Measurements from ENCODE around the gene BPIFA1.

Gene BPIFA1

GRCh38 chr20:33276303-33277113 is 40.7 kb downstream of the BPIFA1 start:
- H3K4me3 ChIP-seq (ENCODE audit: low read depth, low read length) = no peak overlapping the region
- no peak for DNase-seq (ENCODE audit: low read depth)

- no peak for DNase-seq (ENCODE audit: low read depth)
- H3K4me3 ChIP-seq (ENCODE audit: low read depth, low read length) = no peak overlapping the region
Observed at GRCh38 chr20:33277471-33278441, 42.0 kb downstream of the BPIFA1 start.

- H3K4me3 ChIP-seq (ENCODE audit: low read depth, low read length) = no peak overlapping the region
- DNase-seq (ENCODE audit: low read depth) = no peak
Observed at GRCh38 chr20:33278700-33279099, 42.9 kb downstream of the BPIFA1 start.

GRCh38 chr20:33279261-33279910 is 43.6 kb downstream of the BPIFA1 start:
- H3K4me3 ChIP-seq (ENCODE audit: low read depth, low read length) = no peak overlapping the region
- no peak for DNase-seq (ENCODE audit: low read depth)

GRCh38 chr20:33280000-33280680 is 44.3 kb downstream of the BPIFA1 start:
- DNase-seq (ENCODE audit: low read depth) = no peak
- no peak overlapping the region for H3K4me3 ChIP-seq (ENCODE audit: low read depth, low read length)

- no peak for DNase-seq (ENCODE audit: low read depth)
- no peak overlapping the region for H3K4me3 ChIP-seq (ENCODE audit: low read depth, low read length)
Observed at GRCh38 chr20:33280775-33281174, 45.0 kb downstream of the BPIFA1 start.

GRCh38 chr20:33281550-33282146 is 45.9 kb downstream of the BPIFA1 start:
- DNase-seq (ENCODE audit: low read depth) = no peak
- no peak overlapping the region for H3K4me3 ChIP-seq (ENCODE audit: low read depth, low read length)

GRCh38 chr20:33282196-33282934 is 46.6 kb downstream of the BPIFA1 start:
- H3K4me3 ChIP-seq (ENCODE audit: low read depth, low read length) = no peak overlapping the region

GRCh38 chr20:33282991-33283555 is 47.3 kb downstream of the BPIFA1 start, which contains the start of gene BPIFB1:
Gene BPIFB1 (plus strand): TSS chr20:33283214. CDS start chr20:33286074, 2,860 bp downstream.
- H3K4me3 ChIP-seq (ENCODE audit: low read depth, low read length) = no peak within 1 kb of the TSS
- no peak for DNase-seq (ENCODE audit: low read depth)

More at GRCh38 chr20:33282196-33282934, 46.6 kb downstream of the BPIFA1 start:
- no peak for DNase-seq (ENCODE audit: low read depth)

GRCh38 chr20:33284284-33284683 is 48.5 kb downstream of the BPIFA1 start:
- H3K4me3 ChIP-seq (ENCODE audit: low read depth, low read length) = no peak overlapping the region
- no peak for DNase-seq (ENCODE audit: low read depth)

- H3K4me3 ChIP-seq (ENCODE audit: low read depth, low read length) = no peak overlapping the region
- no peak for DNase-seq (ENCODE audit: low read depth)
Observed at GRCh38 chr20:33284937-33285336, 49.1 kb downstream of the BPIFA1 start.

GRCh38 chr20:33285861-33286495 is 50.2 kb downstream of the BPIFA1 start:
- DNase-seq (ENCODE audit: low read depth) = no peak
- H3K4me3 ChIP-seq (ENCODE audit: low read depth, low read length) = no peak overlapping the region

- H3K4me3 ChIP-seq (ENCODE audit: low read depth, low read length) = no peak overlapping the region
- no peak for DNase-seq (ENCODE audit: low read depth)
Observed at GRCh38 chr20:33287884-33288283, 52.1 kb downstream of the BPIFA1 start.

- no peak for DNase-seq (ENCODE audit: low read depth)
- H3K4me3 ChIP-seq (ENCODE audit: low read depth, low read length) = no peak overlapping the region
Observed at GRCh38 chr20:33290852-33291251, 55.1 kb downstream of the BPIFA1 start.

GRCh38 chr20:33291416-33291815 is 55.6 kb downstream of the BPIFA1 start:
- no peak overlapping the region for H3K4me3 ChIP-seq (ENCODE audit: low read depth, low read length)

GRCh38 chr20:33291830-33292355 is 56.1 kb downstream of the BPIFA1 start:
- DNase-seq (ENCODE audit: low read depth) = no peak
- H3K4me3 ChIP-seq (ENCODE audit: low read depth, low read length) = no peak overlapping the region

More at GRCh38 chr20:33291416-33291815, 55.6 kb downstream of the BPIFA1 start:
- DNase-seq (ENCODE audit: low read depth) = no peak

All from skeletal muscle cell (primary cell).